ENCODE data around the gene ACSF3. TPM values are rescaled to one million over a fixed set of nuclear protein-coding genes. Genes with fewer than 3 reads are reported as not detected.

The ACSF3 gene
- total RNA-seq, 1 donor from 2014 or later, result 25.8 TPM

DNA sequence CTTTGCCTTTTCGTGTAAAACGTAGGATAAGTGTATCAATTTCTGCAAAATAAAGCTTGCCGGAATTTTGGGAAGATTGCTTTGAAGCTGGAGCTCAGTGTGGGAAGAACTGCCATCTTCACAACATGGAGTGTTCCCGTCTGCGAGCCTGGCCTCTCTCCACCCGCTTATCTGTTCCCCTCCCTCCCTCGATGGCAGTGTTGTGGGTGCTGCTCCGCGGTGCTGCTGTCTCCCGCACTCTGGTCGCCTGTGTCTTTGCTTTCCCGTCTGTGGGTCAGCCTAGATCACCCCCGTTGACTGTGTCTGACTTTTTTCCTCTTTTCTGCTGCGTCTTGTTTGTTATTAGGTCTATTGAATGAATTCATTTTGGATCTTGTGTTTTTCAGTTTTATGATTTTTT, 17.0 kb downstream of the ACSF3 start:
- TF ChIP-seq, protein P1, sequence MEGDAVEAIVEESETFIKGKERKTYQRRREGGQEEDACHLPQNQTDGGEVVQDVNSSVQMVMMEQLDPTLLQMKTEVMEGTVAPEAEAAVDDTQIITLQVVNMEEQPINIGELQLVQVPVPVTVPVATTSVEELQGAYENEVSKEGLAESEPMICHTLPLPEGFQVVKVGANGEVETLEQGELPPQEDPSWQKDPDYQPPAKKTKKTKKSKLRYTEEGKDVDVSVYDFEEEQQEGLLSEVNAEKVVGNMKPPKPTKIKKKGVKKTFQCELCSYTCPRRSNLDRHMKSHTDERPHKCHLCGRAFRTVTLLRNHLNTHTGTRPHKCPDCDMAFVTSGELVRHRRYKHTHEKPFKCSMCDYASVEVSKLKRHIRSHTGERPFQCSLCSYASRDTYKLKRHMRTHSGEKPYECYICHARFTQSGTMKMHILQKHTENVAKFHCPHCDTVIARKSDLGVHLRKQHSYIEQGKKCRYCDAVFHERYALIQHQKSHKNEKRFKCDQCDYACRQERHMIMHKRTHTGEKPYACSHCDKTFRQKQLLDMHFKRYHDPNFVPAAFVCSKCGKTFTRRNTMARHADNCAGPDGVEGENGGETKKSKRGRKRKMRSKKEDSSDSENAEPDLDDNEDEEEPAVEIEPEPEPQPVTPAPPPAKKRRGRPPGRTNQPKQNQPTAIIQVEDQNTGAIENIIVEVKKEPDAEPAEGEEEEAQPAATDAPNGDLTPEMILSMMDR (IDR thresholded peaks at IDR 0.05; ENCODE audit: insufficient read depth, low read length, severe bottlenecking), result no peak
- H3K4me3 ChIP-seq (ENCODE audit: low read depth, low read length), result no peak overlapping the region
- no peaks in the 10 kb centered on the region for H3K27me3 ChIP-seq (ENCODE audit: control insufficient read depth, insufficient read depth, low read length)
- H3K36me3 ChIP-seq (ENCODE audit: control insufficient read depth, insufficient read depth, low read length), result peaks cover 22% of the 10 kb centered on the region
- FAIRE-seq (no peak), DNase-seq (ENCODE audit: low read depth) (no peak)

DNA sequence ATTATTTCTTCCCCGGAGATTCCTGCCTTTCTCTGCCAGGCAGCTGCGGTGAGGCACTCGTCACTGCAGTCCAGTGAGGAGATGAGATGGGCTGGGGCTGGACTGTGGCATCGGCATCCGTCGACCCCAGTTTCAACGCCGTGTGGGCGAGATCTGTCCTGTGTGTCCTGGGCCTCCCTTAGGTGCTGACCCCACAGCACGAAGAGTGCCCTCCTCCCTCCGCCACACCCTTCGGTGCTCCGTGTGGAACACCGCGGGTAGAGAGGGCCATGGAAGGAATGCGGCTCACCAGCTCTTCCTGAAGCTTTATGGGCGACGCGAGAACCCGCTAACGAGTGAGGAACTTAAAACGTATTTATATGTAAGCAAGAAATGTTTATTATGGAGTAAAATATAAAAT, 17.6 kb downstream of the ACSF3 start:
- FAIRE-seq, result no peak
- no peaks in the 10 kb centered on the region for H3K27me3 ChIP-seq (ENCODE audit: control insufficient read depth, insufficient read depth, low read length)
- TF ChIP-seq, protein P1 (IDR thresholded peaks at IDR 0.05; ENCODE audit: insufficient read depth, low read length, severe bottlenecking), result no peak
- no peak for DNase-seq (ENCODE audit: low read depth)
- H3K4me3 ChIP-seq (ENCODE audit: low read depth, low read length), result no peak overlapping the region
- peaks cover 21% of the 10 kb centered on the region for H3K36me3 ChIP-seq (ENCODE audit: control insufficient read depth, insufficient read depth, low read length)

DNA sequence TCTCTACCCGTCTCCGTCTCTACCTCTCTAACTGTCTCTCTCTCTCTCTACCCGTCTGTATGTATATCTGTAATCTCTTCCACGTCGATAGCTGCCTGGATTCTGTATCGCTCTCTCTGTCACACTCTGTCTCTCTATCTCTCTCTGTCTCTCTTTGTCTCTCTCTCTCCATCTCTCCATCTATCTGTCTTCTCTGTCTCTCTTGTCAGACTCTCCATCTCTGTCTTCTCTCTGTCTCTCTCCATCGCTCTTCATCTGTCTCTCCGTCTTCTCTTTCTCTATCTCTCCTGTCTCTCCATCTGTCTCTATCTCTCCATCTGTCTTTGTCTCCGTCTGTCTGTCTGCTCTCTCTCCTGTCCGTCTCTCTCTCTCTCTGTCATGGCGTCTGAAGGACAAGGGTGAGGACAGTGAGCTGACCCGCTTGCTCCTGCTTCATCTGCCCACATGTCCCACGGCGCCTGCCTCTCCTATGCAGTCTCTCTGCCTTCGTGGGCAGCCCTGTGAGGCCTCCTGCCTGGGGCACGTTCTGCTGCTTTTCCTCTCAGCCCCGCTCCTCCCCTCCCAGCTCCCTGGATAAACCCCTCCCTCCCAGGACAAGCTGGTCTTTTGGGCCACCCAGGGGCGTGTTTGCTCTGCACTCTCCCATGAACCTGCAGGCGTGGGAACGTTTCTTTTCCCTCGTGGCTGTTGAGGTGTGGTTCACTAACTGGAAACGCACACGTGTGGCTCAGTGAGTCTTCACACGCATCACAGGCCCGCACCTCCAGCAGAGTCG, 18.9 kb downstream of the ACSF3 start:
- TF ChIP-seq, protein P1 (IDR thresholded peaks at IDR 0.05; ENCODE audit: insufficient read depth, low read length, severe bottlenecking), result no peak
- DNase-seq (ENCODE audit: low read depth) (no peak), FAIRE-seq (no peak)
- Histone ChIP-seq H3K27me3 (ENCODE audit: control insufficient read depth, insufficient read depth, low read length) (no peaks in the 10 kb centered on the region), H3K36me3 (ENCODE audit: control insufficient read depth, insufficient read depth, low read length) (peaks cover 17% of the 10 kb centered on the region), H3K4me3 (ENCODE audit: low read depth, low read length) (no peak overlapping the region)

DNA sequence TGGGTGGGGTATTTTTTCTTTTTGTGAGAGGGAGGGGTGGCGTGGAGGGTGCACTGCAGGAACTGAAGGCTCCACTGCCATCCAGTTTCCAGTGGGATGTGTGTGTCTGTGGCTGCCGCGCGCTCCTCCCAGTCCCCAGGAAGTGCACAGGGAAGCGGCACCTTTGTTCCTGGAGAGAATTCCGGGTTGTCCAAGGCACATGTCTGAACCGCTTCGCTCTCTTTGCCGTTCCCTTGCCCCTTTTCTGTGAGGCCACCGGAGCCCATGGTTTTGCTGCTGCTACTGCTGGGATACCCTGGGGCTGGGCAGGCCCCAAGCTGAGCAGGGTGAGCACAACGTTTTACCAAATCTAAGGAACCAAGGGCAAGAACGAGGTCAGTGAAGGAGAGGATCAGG, 19.5 kb downstream of the ACSF3 start:
- TF ChIP-seq, protein P1 (IDR thresholded peaks at IDR 0.05; ENCODE audit: insufficient read depth, low read length, severe bottlenecking), result no peak
- FAIRE-seq, result no peak
- H3K27me3 ChIP-seq (ENCODE audit: control insufficient read depth, insufficient read depth, low read length), result no peaks in the 10 kb centered on the region
- no peak overlapping the region for H3K4me3 ChIP-seq (ENCODE audit: low read depth, low read length)
- DNase-seq (ENCODE audit: low read depth), result no peak
- H3K36me3 ChIP-seq (ENCODE audit: control insufficient read depth, insufficient read depth, low read length), result peaks cover 17% of the 10 kb centered on the region

DNA sequence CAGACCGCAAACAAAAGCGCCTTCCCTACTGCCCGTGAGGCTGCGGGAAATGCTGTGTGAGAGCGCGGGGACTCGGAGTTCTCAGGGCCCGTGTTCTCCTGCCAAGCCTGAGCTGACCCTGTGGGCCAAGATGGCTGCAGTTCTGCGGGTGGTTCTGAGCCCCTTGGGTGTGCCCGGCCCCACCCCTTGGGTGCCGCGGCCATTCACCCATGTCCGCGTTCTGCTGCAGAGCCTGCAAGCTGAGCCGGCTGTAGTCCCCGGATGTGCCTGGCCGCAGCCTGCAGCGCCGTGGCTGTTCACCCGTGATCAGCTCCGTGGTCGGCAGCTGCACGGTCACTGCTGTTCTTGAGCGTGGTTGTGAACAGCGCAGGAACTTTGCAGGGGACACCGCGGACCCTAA, 20.0 kb downstream of the ACSF3 start:
- TF ChIP-seq, protein P1 (IDR thresholded peaks at IDR 0.05; ENCODE audit: insufficient read depth, low read length, severe bottlenecking), result no peak
- Histone ChIP-seq H3K4me3 (ENCODE audit: low read depth, low read length) (no peak overlapping the region), H3K36me3 (ENCODE audit: control insufficient read depth, insufficient read depth, low read length) (peaks cover 17% of the 10 kb centered on the region), H3K27me3 (ENCODE audit: control insufficient read depth, insufficient read depth, low read length) (no peaks in the 10 kb centered on the region)
- no peak for FAIRE-seq
- DNase-seq (ENCODE audit: low read depth), result no peak
